Measurements from ENCODE around the gene INTS1.

The INTS1 gene

DNA sequence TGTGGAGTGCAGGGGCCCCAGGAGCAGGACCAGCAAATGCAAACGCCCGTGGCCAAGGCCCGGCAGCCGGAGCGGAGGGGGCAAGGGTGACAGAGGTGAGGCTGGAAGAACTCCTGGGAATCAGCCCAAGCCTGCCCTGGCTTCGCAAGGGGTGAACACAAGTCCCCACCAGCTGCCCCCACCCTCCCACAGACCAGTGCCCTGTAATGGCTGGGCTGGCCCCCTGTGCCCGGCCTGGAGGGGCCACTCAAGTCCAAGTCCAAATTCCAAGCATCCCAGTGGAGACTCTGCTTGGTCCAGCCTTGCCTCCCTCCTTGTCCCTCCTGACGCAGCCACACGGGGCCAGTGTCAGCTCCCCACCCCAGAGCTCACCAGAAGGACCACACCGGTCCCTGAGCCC is 73.0 kb downstream of the INTS1 start:
- DNase-seq (ENCODE audit: low read depth) = no peak

DNA sequence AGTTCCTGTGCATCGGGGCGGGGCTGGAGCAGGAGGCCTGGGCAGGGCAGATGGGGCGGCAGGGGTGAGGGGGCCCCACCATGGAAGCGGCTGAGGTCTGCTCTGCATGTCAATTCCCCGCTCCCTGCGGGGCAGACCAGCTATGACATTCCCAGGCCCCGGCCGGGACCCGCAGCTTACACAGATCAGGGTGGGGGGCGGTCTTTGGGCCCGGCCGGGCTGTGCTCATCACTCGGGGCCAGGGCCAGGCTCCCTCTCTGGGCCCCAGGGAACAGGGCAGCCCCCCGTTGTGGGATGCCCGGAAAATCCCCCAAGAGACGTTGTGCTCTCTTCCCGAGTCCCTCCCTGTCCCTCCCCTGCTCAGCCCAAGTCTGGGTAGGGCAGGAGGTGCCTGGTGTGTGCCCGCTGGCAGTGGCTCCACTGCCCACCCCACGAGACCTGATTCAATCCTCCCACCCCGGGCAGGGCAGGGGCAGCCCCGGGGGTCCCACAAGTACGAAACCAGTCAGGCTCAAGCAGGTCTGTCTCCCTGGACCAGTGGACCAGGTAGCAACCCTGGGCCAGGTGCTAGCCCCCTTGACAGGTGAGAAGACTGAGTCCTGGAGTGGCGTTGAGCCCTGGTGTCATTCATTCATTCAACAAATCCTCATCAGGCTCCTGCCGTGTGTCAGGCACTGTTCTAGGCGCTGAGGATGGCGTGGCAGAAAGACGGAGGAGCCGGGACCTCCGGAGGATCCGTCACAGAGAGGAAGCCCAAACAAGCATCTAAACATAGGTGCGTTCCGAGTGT is 73.9 kb downstream of the INTS1 start:
- no peak for DNase-seq (ENCODE audit: low read depth)

DNA sequence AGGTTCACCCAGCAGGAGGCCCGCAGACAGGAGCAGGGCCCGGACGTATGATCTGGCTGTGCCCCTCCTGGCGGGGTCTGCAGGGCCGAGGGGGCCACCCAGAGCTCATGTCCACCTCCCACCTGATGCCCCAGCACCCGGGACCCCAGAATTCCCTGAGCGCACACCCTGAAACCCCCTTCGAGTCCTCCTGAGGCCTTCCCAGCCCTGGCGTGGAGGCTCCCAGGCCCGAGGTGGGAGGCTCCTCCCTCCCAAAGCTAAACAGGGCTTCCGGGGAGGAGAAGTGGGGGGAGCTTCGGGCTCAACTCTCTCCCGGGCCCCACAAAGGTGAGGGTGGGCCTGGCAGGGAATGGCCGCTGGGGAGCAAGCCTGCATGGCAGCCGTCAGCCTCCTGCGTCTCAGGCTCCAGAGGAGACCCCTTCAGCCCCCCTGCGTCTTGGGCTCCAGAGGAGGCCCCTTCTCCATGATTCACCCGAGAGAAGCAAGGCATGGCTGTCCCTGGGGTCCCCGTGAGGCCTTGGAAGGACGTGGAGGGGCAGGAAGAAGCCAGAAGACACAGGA is 75.2 kb downstream of the INTS1 start:
- no peak for DNase-seq (ENCODE audit: low read depth)

DNA sequence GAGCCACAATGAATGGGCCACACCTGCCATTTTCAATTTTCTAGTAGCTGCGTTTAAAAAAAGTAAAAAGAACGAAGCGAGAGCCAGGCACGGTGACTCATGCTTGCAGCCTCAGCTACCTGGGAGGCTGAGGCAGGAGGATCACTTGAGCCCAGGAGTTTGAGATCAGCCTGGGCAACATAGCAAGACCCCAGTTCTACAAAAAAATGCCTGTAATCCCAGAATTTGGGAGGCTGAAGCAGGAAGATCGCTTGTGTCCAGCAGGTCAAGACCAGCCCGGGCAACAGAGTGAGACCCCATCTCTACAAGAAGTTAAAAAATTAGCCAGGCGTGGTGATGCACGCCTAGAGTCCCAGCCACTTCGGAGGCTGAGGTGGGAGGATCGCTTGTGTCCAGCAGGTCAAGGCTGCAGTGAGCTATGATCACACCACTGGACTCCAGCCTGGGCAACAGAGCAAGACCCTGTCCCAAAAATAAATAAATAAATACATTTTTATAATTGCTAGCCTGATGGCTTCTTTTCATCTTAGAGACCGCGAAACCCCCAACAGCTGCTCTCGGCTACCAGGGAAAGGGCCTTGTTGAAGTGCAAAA is 77.0 kb downstream of the INTS1 start:
- DNase-seq (ENCODE audit: low read depth) = no peak

DNA sequence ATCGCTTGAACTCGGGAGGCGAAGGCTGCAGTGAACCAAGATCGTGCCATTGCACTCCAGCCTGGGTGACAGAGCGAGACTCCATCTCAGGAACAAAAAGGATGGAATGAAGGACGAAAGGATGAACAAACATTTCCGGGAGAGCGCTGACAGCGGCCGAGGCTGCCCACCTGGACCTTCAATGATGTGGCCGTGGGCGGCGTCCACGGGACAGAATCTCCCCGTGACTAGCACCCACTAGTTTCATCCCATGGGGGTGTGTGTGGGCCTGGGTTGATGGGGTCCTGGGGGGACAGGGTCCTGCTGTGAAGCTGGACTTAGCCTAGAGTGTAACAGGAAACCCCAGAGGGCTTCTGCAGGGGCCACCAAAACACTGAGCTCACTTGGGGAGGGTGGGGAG is 77.7 kb downstream of the INTS1 start:
- no peak for DNase-seq (ENCODE audit: low read depth)

DNA sequence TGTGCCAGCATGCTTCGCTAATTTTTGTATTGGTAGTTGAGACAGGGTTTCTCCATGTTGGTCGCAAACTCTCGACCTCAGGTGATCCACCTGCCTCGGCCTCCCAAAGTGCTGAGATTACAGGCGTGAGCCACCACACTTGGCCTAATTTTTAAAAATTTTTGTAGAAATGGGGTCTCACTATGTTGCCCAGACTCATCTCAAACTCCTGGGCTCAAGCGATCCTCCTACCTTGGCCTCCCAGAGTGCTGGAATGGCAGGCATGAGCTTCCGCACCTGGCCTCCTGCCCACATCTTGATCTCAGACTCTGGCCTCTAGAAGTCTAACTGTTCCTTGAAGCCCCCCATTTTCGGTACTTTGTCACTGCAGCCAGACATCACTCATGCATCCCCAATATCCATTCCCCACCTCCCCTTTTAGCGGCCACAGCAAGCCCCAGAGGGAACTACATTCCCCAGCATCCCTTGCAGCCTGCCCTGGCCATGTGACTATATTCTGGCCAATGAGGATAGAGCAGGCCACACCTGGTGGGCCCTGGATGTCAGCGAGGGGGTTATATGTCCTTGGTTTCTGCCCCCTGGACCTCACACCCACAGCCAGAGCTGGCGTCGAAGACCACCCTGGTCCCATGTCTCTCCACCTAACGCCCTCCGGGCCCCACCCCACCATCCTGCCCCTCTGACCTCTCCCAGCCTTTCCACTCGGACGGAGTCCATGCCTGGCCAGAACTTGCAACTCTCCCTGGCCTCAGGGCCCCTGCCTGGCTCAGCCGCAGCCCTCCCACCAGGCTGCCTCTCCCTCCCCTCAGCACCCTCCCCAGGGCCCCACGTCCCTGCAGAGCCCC is 78.7 kb downstream of the INTS1 start:
- peak; percentile 35 for DNase-seq (ENCODE audit: low read depth)

DNA sequence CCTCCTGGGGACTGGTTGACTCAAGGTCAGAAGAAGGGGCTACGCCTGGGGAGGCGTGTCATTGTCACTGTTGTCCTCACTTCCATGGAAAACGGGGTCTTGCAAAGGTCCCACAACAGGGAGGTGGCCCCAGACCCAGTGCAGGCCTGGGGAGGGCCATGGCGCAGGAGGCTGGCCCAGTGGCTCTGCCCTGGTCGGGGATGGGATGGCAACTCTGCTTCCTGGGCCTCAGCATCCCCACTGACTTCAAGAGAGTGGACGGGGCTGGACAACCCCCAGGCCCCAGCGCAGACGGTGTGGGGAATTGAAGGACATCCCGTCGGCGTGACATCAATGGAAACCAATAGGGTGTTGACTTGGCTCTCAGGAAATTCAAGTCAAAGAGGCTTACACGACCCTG is 80.1 kb downstream of the INTS1 start:
- no peak for DNase-seq (ENCODE audit: low read depth)

DNA sequence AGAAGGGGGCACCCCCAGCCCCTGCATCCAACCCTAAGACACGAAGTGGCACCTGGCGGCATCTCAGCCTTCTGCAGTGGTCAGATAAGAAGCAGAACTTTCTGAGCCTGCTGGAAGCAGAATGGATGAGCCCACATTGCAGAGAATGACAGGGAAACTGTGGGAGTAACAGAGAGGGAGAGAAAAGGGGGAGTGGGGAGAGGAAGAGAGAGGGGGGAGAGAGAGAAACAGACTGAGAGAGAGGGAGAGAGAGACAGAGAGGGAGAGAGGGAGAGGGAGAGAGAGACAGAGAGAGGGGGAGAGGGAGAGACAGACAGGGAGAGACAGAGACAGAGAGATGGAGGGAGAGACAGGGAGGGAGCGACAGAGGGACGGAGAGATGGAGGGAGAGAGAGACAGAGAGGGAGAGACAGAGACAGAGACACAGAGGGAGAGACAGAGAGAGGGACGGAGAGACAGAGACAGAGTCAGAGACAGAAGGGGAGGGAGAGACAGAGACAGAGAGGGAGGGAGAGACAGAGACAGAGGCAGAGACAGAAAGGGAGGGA is 80.9 kb downstream of the INTS1 start:
- DNase-seq (ENCODE audit: low read depth) = no peak

DNA sequence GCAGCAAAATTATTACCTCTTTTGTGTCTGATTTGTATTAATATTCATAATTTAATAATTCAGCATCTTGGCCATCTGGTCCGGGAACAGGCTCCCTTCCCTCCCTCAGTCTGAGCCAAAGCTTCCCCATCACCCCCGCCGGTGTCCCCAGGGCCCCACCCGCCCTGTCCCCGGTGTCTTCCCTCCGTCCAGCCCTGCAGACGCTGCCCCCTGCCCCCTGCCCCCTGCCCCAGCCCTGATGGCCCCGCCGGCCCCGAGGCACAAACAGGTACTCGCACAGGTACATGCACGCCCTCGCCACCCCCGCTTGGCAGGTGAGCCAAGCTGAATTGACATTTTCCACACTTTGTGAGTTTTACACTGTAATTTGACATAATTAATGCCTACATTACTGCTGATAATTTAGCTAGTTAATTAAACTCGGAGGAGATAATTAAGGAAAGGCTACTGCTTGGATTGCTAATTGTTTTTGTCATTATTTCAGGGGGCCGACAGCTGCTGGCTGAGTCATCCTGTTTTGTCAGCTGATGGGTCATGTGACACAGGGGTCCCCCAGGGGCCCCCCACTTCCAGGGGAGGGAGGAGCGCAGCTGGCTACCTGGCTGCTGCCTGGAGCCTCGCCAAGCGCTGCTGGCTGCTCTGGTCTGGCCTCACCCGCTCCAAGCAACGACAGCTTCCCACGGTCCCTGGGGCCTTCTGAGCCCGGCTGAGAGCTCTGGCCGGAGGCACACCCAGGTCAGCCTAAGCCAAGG is 81.5 kb downstream of the INTS1 start:
- no peak for DNase-seq (ENCODE audit: low read depth)

DNA sequence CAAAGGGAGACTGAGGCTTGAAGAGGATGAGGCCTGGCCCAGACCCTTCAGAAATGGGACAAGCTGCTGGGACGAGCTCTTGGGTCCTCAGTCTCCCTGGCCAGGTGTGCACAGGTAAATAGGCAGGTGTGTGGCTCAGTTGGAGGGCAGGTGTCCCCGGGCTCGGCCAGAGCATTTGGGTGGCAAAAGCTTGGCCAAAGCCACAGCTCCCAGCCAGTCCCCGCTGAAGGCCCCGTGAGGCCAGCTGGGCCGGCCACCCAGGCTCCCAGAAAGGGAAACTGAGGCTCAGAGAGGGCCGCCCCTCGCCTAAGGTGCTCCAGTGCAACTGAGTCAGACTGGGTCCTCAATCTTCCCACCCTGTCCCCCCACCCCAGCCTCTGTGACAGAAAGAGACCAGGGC is 82.2 kb downstream of the INTS1 start:
- no peak for DNase-seq (ENCODE audit: low read depth)

DNA sequence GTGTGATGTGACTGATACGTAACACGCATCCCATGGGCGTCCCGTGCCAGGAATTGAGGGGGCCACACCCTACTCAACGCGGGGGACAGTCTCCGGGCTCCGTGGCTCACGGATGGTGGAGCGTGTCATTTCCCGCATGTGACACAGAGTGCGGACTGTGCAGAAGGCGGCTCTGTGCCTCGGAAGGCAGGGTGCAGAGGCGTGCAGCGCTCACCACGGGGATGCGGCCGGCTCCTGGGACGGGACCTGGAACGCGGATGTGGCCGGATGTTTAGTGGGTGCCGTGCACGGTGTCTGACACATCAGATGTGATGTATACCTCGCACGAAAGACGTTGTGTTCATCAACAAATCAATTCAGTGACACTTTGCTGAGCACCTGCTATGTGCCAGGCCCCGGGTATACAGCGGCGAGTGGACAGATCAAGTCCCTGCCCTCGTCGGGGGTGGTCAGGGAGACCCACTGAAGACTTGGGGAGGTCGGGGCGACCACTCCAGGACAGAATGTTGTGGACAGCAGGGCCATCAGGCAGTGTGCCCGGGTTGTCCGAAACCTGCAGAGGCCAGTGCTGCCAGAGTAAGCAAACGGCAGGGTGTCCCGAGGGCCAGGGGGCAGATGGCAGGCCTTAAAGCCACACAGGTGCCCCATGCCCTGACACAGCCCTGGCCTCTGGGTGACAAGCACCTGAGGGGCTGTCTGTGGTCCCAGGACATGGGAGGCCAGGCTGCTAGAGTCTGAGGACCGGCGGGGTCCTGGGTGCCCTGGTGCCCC is 83.0 kb downstream of the INTS1 start:
- DNase-seq (ENCODE audit: low read depth) = no peak

All from ELR (cell line).